Neural progenitor cell (in vitro differentiated cells): Measurements from ENCODE around the gene PPP1R9A. TPM values are rescaled to one million over a fixed set of nuclear protein-coding genes. Genes with fewer than 3 reads are reported as not detected.

ENCODE experiments used
- DNase-seq: peaks from one replicate; pipeline ENCODE4 v3.0.0-alpha.2; 2016; ENCODE audit warnings: low spot score
- H2AFZ ChIP-seq: fragments of 200-600 bp; sonication (generic); replicated peaks from 2 replicates; pipeline ENCODE4 v1.6.1; 2016; ENCODE audit warnings: antibody characterized with exemption
- H3F3A ChIP-seq: fragments of 200-600 bp; sonication (generic); 2 replicates; pipeline ENCODE4 v1.6.1; 2016; ENCODE audit warnings: antibody characterized with exemption, low read depth
- H3K27ac ChIP-seq: fragments of 200-600 bp; sonication (generic); 2 replicates; pipeline ENCODE4 v1.5.1; 2016; ENCODE audit warnings: mild to moderate bottlenecking
- H3K27me3 ChIP-seq: fragments of 200-600 bp; sonication (generic); 2 replicates; pipeline ENCODE4 v1.6.1; 2016; ENCODE audit warnings: mild to moderate bottlenecking, moderate library complexity
- H3K36me3 ChIP-seq: fragments of 200-600 bp; sonication (generic); 2 replicates; pipeline ENCODE4 v1.5.1; 2016
- H3K4me1 ChIP-seq: fragments of 200-600 bp; sonication (generic); 2 replicates; pipeline ENCODE4 v1.6.1; 2016; ENCODE audit warnings: mixed run types
- H3K4me2 ChIP-seq: fragments of 200-600 bp; sonication (generic); 2 replicates; pipeline ENCODE4 v1.6.1; 2016
- H3K4me3 ChIP-seq: fragments of 200-600 bp; sonication (generic); 2 replicates; pipeline ENCODE4 v1.5.1; 2016
- H3K79me2 ChIP-seq: fragments of 200-600 bp; sonication (generic); 2 replicates; pipeline ENCODE4 v1.6.1; 2016; ENCODE audit warnings: low read depth
- H3K9ac ChIP-seq: fragments of 200-600 bp; sonication (generic); 2 replicates; pipeline ENCODE4 v1.6.1; 2016
- H3K9me3 ChIP-seq: fragments of 200-600 bp; sonication (generic); 2 replicates; pipeline ENCODE4 v1.5.1; 2016; ENCODE audit warnings: low read depth
- H4K20me1 ChIP-seq: fragments of 200-600 bp; sonication (generic); 2 replicates; pipeline ENCODE4 v1.6.1; 2016; ENCODE audit warnings: low read depth
- H3K27ac Mint-ChIP-seq: 3 replicates; pipeline ENCODE4 v1.8.0; 2021; ENCODE audit warnings: mixed read lengths
- H3K27me3 Mint-ChIP-seq: 2 replicates; pipeline ENCODE4 v1.8.0; 2022; ENCODE audit warnings: low read depth, mild to moderate bottlenecking, inconsistent platforms, moderate library complexity, mixed read lengths; ENCODE audit not compliant: insufficient read depth
- H3K36me3 Mint-ChIP-seq: 3 replicates; pipeline ENCODE4 v1.8.0; 2021; ENCODE audit warnings: mixed read lengths
- H3K4me1 Mint-ChIP-seq: 3 replicates; pipeline ENCODE4 v1.8.0; 2021; ENCODE audit warnings: mixed read lengths
- H3K4me3 Mint-ChIP-seq: 3 replicates; pipeline ENCODE4 v1.8.0; 2021; ENCODE audit warnings: mild to moderate bottlenecking, moderate library complexity, mixed read lengths
- H3K9me3 Mint-ChIP-seq: 3 replicates; pipeline ENCODE4 v1.8.0; 2020; ENCODE audit warnings: mixed read lengths
- CTCF ChIP-seq: fragments of 200-600 bp; sonication (generic); IDR thresholded peaks from 2 replicates; pipeline ENCODE4 v1.5.1; 2017; ENCODE audit warnings: antibody characterized with exemption, mild to moderate bottlenecking
- EZH2 ChIP-seq: fragments of 200-600 bp; sonication (generic); IDR thresholded peaks from 2 replicates; pipeline ENCODE4 v1.6.1; 2017; ENCODE audit warnings: antibody characterized with exemption, mild to moderate bottlenecking, moderate library complexity
- EZH2phosphoT487 ChIP-seq: fragments of 200-600 bp; sonication (generic); IDR thresholded peaks from 2 replicates; pipeline ENCODE4 v1.6.1; 2017; ENCODE audit warnings: antibody characterized with exemption
- total RNA-seq: library from RNA; depleted of rRNA; stranded (reverse); fragments of >200 nt; gene quantifications from 2 replicates; pipeline ENCODE4 v1.2.3, GENCODE V29; 2015; ENCODE audit warnings: low replicate concordance

PPP1R9A gene
- total RNA-seq, 1 donor from 2014 or later: 40.7 TPM

- H3K36me3 Mint-ChIP-seq: no peaks in the 10 kb centered on the region
- peaks cover 13% of the 10 kb centered on the region for H3K4me1 Mint-ChIP-seq
- Histone ChIP-seq H3K4me3 (no peak overlapping the region), H3K4me2 (no peak overlapping the region), H3K9me3 (no peaks in the 10 kb centered on the region), H3K79me2 (no peaks in the 10 kb centered on the region), H3K27ac (no peak overlapping the region), H3K4me1 (peaks cover 17% of the 10 kb centered on the region), H3K9ac (no peak overlapping the region), H4K20me1 (no peaks in the 10 kb centered on the region), H3K27me3 (no peaks in the 10 kb centered on the region), H3F3A (no peaks in the 10 kb centered on the region), H3K36me3 (no peaks in the 10 kb centered on the region), H2AFZ (no peak overlapping the region)
- DNase-seq: no peak
- no peaks in the 10 kb centered on the region for H3K27me3 Mint-ChIP-seq
- H3K9me3 Mint-ChIP-seq: peaks cover 7% of the 10 kb centered on the region
- no peak overlapping the region for H3K4me3 Mint-ChIP-seq
- H3K27ac Mint-ChIP-seq: no peak overlapping the region
- TF ChIP-seq EZH2phosphoT487: no peak
- TF ChIP-seq EZH2: no peak
- no peak for TF ChIP-seq CTCF
These were observed 24.5 kb upstream of the PPP1R9A start for GRCh38 chr7:94882891-94883290.

- Histone ChIP-seq H3K27ac (no peak overlapping the region), H3K27me3 (no peaks in the 10 kb centered on the region), H3F3A (no peaks in the 10 kb centered on the region), H3K9ac (no peak overlapping the region), H3K4me1 (peaks cover 18% of the 10 kb centered on the region), H3K4me2 (peak overlapping the region; percentile 22), H2AFZ (no peak overlapping the region), H3K36me3 (no peaks in the 10 kb centered on the region), H3K9me3 (no peaks in the 10 kb centered on the region), H3K4me3 (no peak overlapping the region), H4K20me1 (no peaks in the 10 kb centered on the region), H3K79me2 (no peaks in the 10 kb centered on the region)
- peaks cover under 1% of the 10 kb centered on the region for H3K9me3 Mint-ChIP-seq
- no peak overlapping the region for H3K4me3 Mint-ChIP-seq
- peak; percentile 16 for DNase-seq
- TF ChIP-seq EZH2phosphoT487 (no peak), CTCF (no peak), EZH2 (no peak)
- no peaks in the 10 kb centered on the region for H3K27me3 Mint-ChIP-seq
- peaks cover 18% of the 10 kb centered on the region for H3K4me1 Mint-ChIP-seq
- no peaks in the 10 kb centered on the region for H3K36me3 Mint-ChIP-seq
- H3K27ac Mint-ChIP-seq: no peak overlapping the region
These were observed 23.8 kb upstream of the PPP1R9A start for GRCh38 chr7:94883616-94884015.

GRCh38 chr7:94888551-94888950, 18.8 kb upstream of the PPP1R9A start:
- Mint-ChIP-seq H3K4me3 (no peak overlapping the region), H3K36me3 (no peaks in the 10 kb centered on the region), H3K27ac (peak overlapping the region; percentile 13), H3K4me1 (peaks cover 16% of the 10 kb centered on the region), H3K9me3 (no peaks in the 10 kb centered on the region), H3K27me3 (peaks cover 2% of the 10 kb centered on the region)
- no peak for DNase-seq
- H3K4me2 ChIP-seq: no peak overlapping the region
- TF ChIP-seq EZH2 (no peak), EZH2phosphoT487 (no peak), CTCF (no peak)
- H3K4me3 ChIP-seq: no peak overlapping the region
- no peaks in the 10 kb centered on the region for H4K20me1 ChIP-seq
- H3K9ac ChIP-seq: no peak overlapping the region
- H3F3A ChIP-seq: no peaks in the 10 kb centered on the region
- no peak overlapping the region for H3K27ac ChIP-seq
- H3K4me1 ChIP-seq: peaks cover 13% of the 10 kb centered on the region
- H3K27me3 ChIP-seq: no peaks in the 10 kb centered on the region
- no peaks in the 10 kb centered on the region for H3K9me3 ChIP-seq
- H3K79me2 ChIP-seq: no peaks in the 10 kb centered on the region
- H2AFZ ChIP-seq: no peak overlapping the region
- no peaks in the 10 kb centered on the region for H3K36me3 ChIP-seq
